Endothelial cell of umbilical vein (primary cell): ENCODE results near the gene XYLB. TPM values are rescaled to one million over a fixed set of nuclear protein-coding genes. Genes with fewer than 3 reads are reported as not detected.

Experiments
- BruUV-seq: library from RNA; stranded (reverse); fragments of 400-500 nt; replicated peaks from 2 replicates; lab custom pipeline; 2021; lab: Mats Ljungman, UMichigan
- CTCF ChIA-PET: fragments of 300-600, 350-600 bp; sonication (Branson Sonifier 250); formaldehyde crosslinking; loops from one replicate; lab custom pipeline; 2021; ENCODE audit warnings: antibody characterized with exemption, inconsistent platforms; lab: Charles Lee
- POLR2A ChIA-PET: fragments of 300-600, 350-600 bp; sonication (Branson Sonifier 250); formaldehyde crosslinking; loops from one replicate; lab custom pipeline; 2021; ENCODE audit warnings: antibody characterized with exemption, inconsistent platforms; lab: Charles Lee
- DNase-seq: peaks from one replicate; pipeline ENCODE4 v3.0.0-alpha.2; 2011; ENCODE audit warnings: low read depth, low spot score
- FAIRE-seq: peaks from 2 replicates; lab custom pipeline; 2011; peaks lifted over from hg19 to GRCh38; lab: Jason Lieb, UNC
- H2AFZ ChIP-seq: 2 replicates; pipeline ENCODE4 v1.6.0; 2012; ENCODE audit warnings: low read depth, low read length, control low read depth, inconsistent platforms
- H3K27ac ChIP-seq: 2 replicates; pipeline ENCODE4 v1.5.1; 2011; ENCODE audit warnings: low read depth, mild to moderate bottlenecking, control low read depth, low read length, moderate library complexity; ENCODE audit not compliant: insufficient read depth
- H3K27me3 ChIP-seq, 2 experiments: 2 replicates each; pipeline versions ENCODE4 v1.6.0 to v1.6.1; 2011; ENCODE audit warnings: low read length in 2 of 2, mixed read lengths in 1 of 2; ENCODE audit not compliant: control insufficient read depth in 2 of 2, insufficient read depth in 2 of 2
- H3K36me3 ChIP-seq, 2 experiments: 2 replicates in 1 of 2; 3 replicates in 1 of 2; pipeline ENCODE4 v1.5.1; 2011; ENCODE audit warnings: low read length in 2 of 2, mild to moderate bottlenecking in 1 of 2, moderate library complexity in 1 of 2; ENCODE audit not compliant: control insufficient read depth in 2 of 2, insufficient read depth in 2 of 2; ENCODE audit errors: extremely low read depth in 1 of 2
- H3K4me1 ChIP-seq: 3 replicates; pipeline ENCODE4 v1.5.1; 2011; ENCODE audit warnings: mild to moderate bottlenecking, low read length; ENCODE audit not compliant: control insufficient read depth, insufficient read depth; ENCODE audit errors: extremely low read depth
- H3K4me2 ChIP-seq: 2 replicates; pipeline ENCODE4 v1.6.1; 2011; ENCODE audit warnings: low read length, control low read depth, mixed read lengths; ENCODE audit not compliant: insufficient read depth
- H3K4me3 ChIP-seq, 3 experiments: fragments of 200-600 bp in 1 of 3; sonication (generic), shearing (Covaris generic) in 1 of 3; replicated peaks in 1 of 3; 2 replicates each; pipeline ENCODE4 v1.5.1; 2011 to 2016; ENCODE audit warnings: control low read depth in 3 of 3, low read length in 3 of 3, mild to moderate bottlenecking in 2 of 3, inconsistent platforms in 1 of 3, low read depth in 1 of 3, moderate library complexity in 1 of 3; ENCODE audit not compliant: insufficient read depth in 1 of 3
- H3K79me2 ChIP-seq: 2 replicates; pipeline ENCODE4 v1.6.0; 2012; ENCODE audit warnings: low read length, inconsistent platforms; ENCODE audit not compliant: control insufficient read depth, insufficient read depth
- H3K9ac ChIP-seq: replicated peaks from 2 replicates; pipeline ENCODE3; 2011; ENCODE audit warnings: low read length, control low read depth; ENCODE audit not compliant: insufficient read depth; ENCODE audit errors: extremely low read depth
- H3K9me1 ChIP-seq: replicated peaks from 3 replicates; pipeline ENCODE4 v1.6.0; 2011; ENCODE audit warnings: mild to moderate bottlenecking, low read length; ENCODE audit not compliant: control insufficient read depth, insufficient read depth; ENCODE audit errors: extremely low read depth
- H3K9me3 ChIP-seq: replicated peaks from 2 replicates; pipeline ENCODE4 v1.5.1; 2012; ENCODE audit warnings: low read length, inconsistent platforms; ENCODE audit not compliant: control insufficient read depth, insufficient read depth
- H4K20me1 ChIP-seq: replicated peaks from 2 replicates; pipeline ENCODE3; 2011; ENCODE audit warnings: mild to moderate bottlenecking, low read length; ENCODE audit not compliant: control insufficient read depth, insufficient read depth; ENCODE audit errors: extremely low read depth
- CTCF ChIP-seq, 2 donors: IDR thresholded peaks; 1 replicate in 1 of 2; 2 replicates in 1 of 2; pipeline ENCODE4 v1.5.1; 2011; ENCODE audit warnings: low read length in 2 of 2, mild to moderate bottlenecking in 2 of 2, moderate library complexity in 2 of 2, control low read depth in 1 of 2, inconsistent platforms in 1 of 2, low read depth in 1 of 2; ENCODE audit not compliant: insufficient read depth in 1 of 2; ENCODE audit errors: extremely low read depth in 1 of 2
- EZH2 ChIP-seq: IDR thresholded peaks from 2 replicates; pipeline ENCODE4 v1.6.1; 2012; ENCODE audit warnings: borderline replicate concordance, low read depth, mild to moderate bottlenecking, moderate library complexity, low read length, inconsistent platforms; ENCODE audit not compliant: severe bottlenecking
- FOS ChIP-seq: IDR thresholded peaks from 2 replicates; pipeline ENCODE4 v1.6.1; 2011; ENCODE audit warnings: mild to moderate bottlenecking, low read length, moderate library complexity, borderline replicate concordance; ENCODE audit not compliant: insufficient read depth
- GATA2 ChIP-seq: IDR thresholded peaks from 2 replicates; pipeline ENCODE4 v1.7.0; 2011; ENCODE audit warnings: low read depth, mild to moderate bottlenecking, moderate library complexity, mixed read lengths, low read length; ENCODE audit not compliant: insufficient read length, insufficient read depth
- JUN ChIP-seq: IDR thresholded peaks from 2 replicates; pipeline ENCODE4 v1.6.1; 2011; ENCODE audit warnings: borderline replicate concordance, low read depth; ENCODE audit not compliant: insufficient read length, insufficient read depth
- MAX ChIP-seq: IDR thresholded peaks from 2 replicates; pipeline ENCODE4 v1.6.1; 2011; ENCODE audit not compliant: insufficient read depth, insufficient read length
- MYC ChIP-seq: IDR thresholded peaks from one replicate; pipeline ENCODE4 v1.6.1; 2011; ENCODE audit warnings: mild to moderate bottlenecking, low read depth, low read length
- POLR2A ChIP-seq: IDR thresholded peaks from 2 replicates; pipeline ENCODE4 v1.6.1; 2012; ENCODE audit warnings: low read depth, mild to moderate bottlenecking, control low read depth, low read length
- POLR2AphosphoS5 ChIP-seq: IDR thresholded peaks from 2 replicates; pipeline ENCODE4 v1.6.1; 2012; ENCODE audit warnings: low read depth, mild to moderate bottlenecking, control low read depth, low read length, moderate library complexity; ENCODE audit not compliant: insufficient read depth
- dilution Hi-C: fragments of 300-500 bp; cut with MboI; formaldehyde crosslinking; loops from one replicate; pipeline ENCODE4 v1.15.0; 2019; ENCODE audit warnings: low sequenced_read_pairs; ENCODE audit not compliant: extremely low pct_ligation_motif_present
- intact Hi-C: fragments of 100-400 bp; cut with micrococcal nuclease; formaldehyde crosslinking; loops from one replicate; pipeline ENCODE4 v1.10.0; 2022
- polyA plus RNA-seq, 4 experiments: library from polyadenylated mRNA; depleted of rRNA in 3 of 4; stranded (reverse) in 3 of 4; unstranded in 1 of 4; fragments of >200 nt; gene quantifications; 2 replicates each; pipeline versions ENCODE4 v1.2.1 to v1.2.3, GENCODE V29; 2011 to 2012; ENCODE audit warnings: missing spikeins in 1 of 4
- total RNA-seq: library from RNA; stranded (reverse); gene quantifications from 2 replicates; pipeline ENCODE4 v1.2.3, GENCODE V29; 2021

The XYLB gene
- total and polyA plus RNA-seq, 2 donors (not counting 3 experiments of a cell fraction or from before 2014, with no cell fraction given) = 3.7 to 4.3 TPM

- no peak overlapping the region for H3K4me2 ChIP-seq
- H2AFZ ChIP-seq = no peak overlapping the region
- intact Hi-C loops (no loop called here), dilution Hi-C loops (no loop called here)
- no peak overlapping the region for H3K27ac ChIP-seq
- no peak for TF ChIP-seq FOS
- TF ChIP-seq POLR2AphosphoS5 = no peak
- no peak for TF ChIP-seq EZH2
- TF ChIP-seq GATA2 = no peak
- no peak for TF ChIP-seq MAX
- no peak for TF ChIP-seq JUN
- TF ChIP-seq POLR2A = no peak
- no peak for TF ChIP-seq CTCF (IDR thresholded peaks at IDR 0.05; ENCODE audit: extremely low read depth in 1 of 2, insufficient read depth in 1 of 2, low read depth in 1 of 2, low read length in 2 of 2)
- no peak for TF ChIP-seq MYC
- no peaks in the 10 kb centered on the region for H4K20me1 ChIP-seq
- H3K9ac ChIP-seq = no peak overlapping the region
- FAIRE-seq = no peak
- no peaks in the 10 kb centered on the region for H3K27me3 ChIP-seq
- H3K36me3 ChIP-seq = peaks cover 0 to 14% of the 10 kb centered on the region in 2 experiments
- H3K9me3 ChIP-seq = no peaks in the 10 kb centered on the region
- CTCF ChIA-PET = interaction anchor here (3.0 kb wide), 1 partner anchor 30 kb away, joined by 8 read pairs; the partner anchor contains the start of gene XYLB
- H3K79me2 ChIP-seq = no peaks in the 10 kb centered on the region
- H3K9me1 ChIP-seq = no peaks in the 10 kb centered on the region
- BruUV-seq = no TSS peak
- POLR2A ChIA-PET = no interaction called here
- no peak overlapping the region for H3K4me3 ChIP-seq
- no peak for DNase-seq
- H3K4me1 ChIP-seq = no peaks in the 10 kb centered on the region
Observed at GRCh38 chr3:38376098-38376816, 29.7 kb downstream of the XYLB start.
